Fibroblast of skin of left biceps (primary cell): ENCODE measurements around the gene UBE2G1.
A peak's percentile ranks its signal among the peaks of the same experiment; 100 is the strongest.

Experiments
- DNase-seq, 2 experiments: peaks; one replicate each; pipeline ENCODE4 v3.0.0-alpha.2; 2013; ENCODE audit warnings: low read depth in 2 of 2

The UBE2G1 gene

GRCh38 chr17:4334332-4334731, 32.1 kb downstream of the UBE2G1 start:
- no peak for DNase-seq

DNA sequence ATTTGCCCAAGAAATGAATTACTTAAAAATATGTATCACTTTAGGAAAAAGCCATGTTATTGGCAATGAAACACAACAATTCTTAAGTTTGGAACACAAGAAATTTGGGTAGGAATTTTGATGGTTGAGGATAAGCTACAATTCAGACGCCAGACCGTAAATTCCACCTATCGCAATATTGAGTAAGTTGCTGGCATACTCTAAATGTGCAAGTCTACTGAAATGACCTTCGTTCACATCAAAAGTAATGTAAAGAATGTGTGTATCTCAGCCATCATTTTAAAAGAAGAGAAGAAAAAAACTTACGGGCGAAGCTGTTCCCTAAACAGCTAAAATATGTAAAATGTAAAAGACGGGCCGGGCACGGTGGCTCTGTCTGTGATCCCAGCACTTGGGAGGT, 33.4 kb downstream of the UBE2G1 start:
- DNase-seq, result no peak

DNA sequence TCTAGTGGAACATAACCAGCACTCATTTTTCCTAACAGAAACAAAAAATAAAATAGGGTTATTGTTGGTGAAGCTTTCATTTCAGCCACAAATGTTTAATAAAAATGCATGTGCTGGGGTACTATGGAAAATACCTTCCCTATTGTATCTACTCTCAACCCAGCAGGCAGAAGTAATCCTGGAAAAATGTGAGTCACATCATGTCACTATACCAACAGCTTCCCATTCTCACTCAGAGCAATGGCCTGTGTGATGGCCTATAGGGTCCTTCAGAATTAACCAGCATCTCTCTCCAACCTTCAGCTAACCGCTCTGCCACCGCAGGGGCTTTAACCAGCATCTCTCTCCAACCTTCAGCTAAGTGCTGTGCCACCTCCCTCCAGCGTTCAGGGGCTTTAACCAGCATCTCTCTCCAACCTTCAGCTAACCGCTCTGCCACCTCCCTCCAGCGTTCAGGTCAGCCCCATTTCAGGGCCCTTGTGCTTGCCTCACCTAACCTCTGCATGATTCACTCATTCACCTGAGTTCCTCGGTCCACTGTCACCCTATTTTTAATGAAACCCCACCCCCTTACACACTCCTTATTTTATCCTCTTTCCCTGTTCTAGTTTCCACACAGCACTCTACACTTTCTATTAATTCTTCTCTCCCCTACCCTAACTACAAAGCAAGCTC, 34.0 kb downstream of the UBE2G1 start:
- DNase-seq, result no peak

GRCh38 chr17:4331614-4332013, 34.9 kb downstream of the UBE2G1 start:
- no peak for DNase-seq

DNA sequence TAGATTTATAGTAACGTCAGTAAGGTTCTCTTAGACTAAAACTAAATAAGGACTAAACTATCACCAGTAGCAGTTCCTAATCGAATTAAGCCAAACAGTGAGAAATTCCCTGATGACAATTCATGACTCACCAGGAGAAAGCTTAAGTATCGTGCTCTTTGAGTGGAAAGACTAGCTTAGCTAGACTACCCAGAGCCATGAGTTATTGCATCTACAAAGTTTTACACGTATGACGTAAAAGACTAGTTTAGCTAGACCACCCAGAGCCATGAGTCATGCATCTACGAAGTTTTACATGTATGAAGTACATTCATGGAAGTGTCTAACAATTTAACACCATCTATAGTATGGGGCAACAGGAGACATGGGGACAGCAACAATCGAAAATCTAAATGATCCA, 36.6 kb downstream of the UBE2G1 start:
- peak; percentile 88 to 90 for DNase-seq

DNA sequence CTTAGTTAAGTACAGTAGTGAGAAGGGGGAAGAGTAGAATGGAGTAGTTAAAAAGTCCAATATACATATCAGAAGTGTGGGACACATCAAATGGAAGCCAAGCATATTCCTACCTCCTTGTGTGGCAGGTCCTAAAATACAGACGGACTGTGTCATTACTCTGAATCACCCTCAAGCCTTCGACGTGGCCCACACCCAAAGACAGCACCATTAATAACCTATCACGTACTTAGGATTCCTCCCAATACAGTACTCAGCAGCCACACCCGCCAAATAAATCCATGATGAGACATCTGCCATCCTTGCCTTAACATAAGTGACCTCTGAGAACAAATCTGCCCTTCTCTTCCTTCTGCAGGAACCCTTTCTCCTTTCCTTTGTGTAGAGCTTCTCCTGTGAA, 38.9 kb downstream of the UBE2G1 start:
- no peak for DNase-seq

DNA sequence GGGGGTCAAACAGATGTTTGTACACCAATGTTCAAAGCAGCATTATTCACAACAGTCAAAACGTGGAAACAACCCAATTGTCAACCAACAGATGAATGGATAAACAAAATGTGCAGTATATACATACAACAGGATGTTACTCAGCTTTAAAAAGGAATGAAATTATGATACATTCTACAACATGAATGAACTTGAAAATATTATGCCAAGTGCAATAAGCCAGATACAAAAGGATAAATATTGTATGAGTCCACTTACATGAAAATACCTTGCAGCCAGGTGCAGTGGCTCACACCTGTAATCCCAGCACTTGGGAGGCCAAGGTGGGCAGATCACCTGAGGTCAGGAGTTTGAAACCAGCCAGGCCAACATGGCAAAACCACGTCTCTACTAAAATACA, 39.9 kb downstream of the UBE2G1 start:
- DNase-seq, result no peak

GRCh38 chr17:4326112-4326511, 40.4 kb downstream of the UBE2G1 start:
- no peak for DNase-seq

DNA sequence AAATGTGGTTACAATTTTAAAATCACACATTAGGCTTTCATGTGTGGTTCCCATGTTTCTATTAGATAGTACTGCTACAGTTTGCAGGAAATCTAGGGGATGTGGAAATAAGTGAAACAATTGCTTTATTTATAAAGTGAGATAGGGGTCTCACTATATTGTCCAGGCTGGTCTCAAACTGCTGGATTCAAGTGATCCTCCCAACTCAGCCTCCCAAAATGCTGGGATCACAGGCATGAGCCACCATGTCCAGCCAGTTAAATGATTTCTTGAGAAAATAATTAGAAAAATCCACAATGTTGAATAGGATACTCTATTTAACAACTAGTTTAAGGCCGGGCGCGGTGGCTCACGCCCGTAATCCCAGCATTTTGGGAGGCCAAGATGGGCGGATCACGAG, 42.0 kb downstream of the UBE2G1 start:
- DNase-seq, result no peak

- DNase-seq, result no peak
Measured at GRCh38 chr17:4319221-4319620, 47.3 kb downstream of the UBE2G1 start.

GRCh38 chr17:4318596-4318995, 47.9 kb downstream of the UBE2G1 start:
- DNase-seq, result no peak

- DNase-seq, result no peak
Measured at GRCh38 chr17:4318186-4318585, 48.3 kb downstream of the UBE2G1 start.

GRCh38 chr17:4317610-4318009, 48.9 kb downstream of the UBE2G1 start:
- no peak for DNase-seq

DNA sequence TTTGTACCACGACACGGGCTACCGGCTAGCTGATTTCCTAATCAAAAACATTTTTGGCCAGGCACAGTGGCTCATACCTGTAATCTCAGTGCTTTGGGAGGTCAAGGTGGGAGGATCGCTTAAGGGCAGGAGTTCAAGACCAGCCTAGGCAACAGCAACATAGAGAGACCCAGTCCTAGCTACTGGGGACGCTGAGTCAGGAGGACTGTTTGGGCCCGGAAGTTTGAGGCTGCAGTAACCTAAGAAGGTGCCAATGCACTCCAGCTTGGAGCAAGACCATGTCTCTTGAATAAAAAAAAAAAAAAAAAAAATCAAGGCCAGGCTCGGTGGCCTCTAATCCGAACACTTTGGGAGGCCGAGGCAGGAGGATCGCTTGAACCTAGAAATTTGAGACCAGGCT, 49.8 kb downstream of the UBE2G1 start:
- no peak for DNase-seq

DNA sequence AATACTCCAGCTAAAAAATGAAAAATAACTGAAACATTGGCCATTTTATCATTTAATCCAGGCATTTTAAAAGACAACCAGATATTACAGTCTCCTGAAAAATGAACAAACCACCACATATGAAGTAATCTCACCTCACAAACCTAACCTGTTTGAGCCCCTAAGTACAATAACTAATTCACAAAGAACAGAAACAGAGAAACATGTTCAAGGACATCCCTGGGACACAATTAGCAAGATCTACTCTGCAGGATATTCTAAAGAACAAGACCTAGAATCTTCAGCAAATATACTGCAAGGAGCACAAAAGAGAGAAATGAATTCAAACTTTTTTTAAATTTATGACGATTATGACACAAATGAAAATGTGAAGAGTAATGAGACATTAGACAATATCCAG, 51.9 kb downstream of the UBE2G1 start:
- no peak for DNase-seq

GRCh38 chr17:4314179-4314578, 52.3 kb downstream of the UBE2G1 start:
- DNase-seq, result no peak

DNA sequence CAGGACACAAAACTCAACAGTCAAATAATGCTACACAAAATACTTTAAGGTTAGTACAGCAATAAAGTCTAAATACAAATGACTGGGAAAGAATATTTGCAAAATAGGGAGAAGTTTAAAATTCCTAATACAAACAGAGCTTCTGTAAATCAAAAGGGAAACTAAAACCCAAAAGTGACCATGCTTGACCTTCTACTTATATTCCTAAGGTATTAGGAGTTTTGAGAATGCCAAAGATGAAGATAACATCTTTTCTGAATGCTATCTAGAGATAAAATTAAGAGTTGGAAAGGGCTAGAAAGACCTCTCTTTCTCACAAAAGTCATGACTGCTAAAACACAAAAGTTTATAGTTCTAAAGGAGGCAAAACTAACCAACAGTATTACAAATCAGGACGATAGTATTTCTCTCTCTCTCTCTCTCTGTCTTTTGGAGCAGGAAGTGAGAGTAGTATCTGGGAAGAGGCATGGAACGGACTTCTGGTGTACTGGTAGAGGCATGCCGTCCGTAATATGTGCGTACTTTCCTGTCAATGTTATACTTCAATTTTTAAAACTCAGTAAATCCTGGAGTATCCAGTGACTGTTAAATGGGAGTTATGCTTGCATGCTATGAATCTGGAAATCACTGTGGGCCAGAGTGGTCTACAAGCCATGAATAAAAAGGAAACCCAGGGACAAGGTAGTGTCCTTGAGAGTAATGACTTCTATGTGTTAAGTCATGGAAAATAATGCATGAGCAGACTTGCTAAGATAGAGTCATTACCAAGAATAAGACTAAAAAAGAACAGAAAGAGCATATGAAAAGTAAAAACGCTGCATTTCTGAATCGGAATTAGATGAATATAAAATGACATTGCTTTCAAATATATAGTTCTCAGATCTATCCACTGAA, 53.0 kb downstream of the UBE2G1 start:
- DNase-seq, result no peak

- no peak for DNase-seq
Measured at GRCh38 chr17:4310354-4311060, 56.0 kb downstream of the UBE2G1 start.

DNA sequence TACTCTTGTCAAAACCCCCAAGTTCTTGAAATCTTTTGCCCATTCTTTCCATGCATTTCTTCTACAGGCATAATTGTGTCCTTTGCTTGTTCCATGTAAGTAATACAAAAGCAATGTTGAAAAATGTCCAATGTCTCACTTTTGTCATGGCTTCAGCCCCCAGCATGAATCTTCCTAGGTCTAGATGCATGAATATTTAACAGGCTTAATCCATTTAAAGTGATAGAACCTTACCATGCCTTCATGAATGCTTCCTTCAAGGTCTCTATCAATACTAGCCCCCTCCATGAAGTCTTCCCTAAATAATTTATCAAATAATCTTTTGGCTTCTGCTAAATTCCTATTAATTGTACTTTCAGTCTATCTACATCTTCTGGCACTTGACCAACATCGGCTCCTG, 56.6 kb downstream of the UBE2G1 start:
- DNase-seq, result no peak

DNA sequence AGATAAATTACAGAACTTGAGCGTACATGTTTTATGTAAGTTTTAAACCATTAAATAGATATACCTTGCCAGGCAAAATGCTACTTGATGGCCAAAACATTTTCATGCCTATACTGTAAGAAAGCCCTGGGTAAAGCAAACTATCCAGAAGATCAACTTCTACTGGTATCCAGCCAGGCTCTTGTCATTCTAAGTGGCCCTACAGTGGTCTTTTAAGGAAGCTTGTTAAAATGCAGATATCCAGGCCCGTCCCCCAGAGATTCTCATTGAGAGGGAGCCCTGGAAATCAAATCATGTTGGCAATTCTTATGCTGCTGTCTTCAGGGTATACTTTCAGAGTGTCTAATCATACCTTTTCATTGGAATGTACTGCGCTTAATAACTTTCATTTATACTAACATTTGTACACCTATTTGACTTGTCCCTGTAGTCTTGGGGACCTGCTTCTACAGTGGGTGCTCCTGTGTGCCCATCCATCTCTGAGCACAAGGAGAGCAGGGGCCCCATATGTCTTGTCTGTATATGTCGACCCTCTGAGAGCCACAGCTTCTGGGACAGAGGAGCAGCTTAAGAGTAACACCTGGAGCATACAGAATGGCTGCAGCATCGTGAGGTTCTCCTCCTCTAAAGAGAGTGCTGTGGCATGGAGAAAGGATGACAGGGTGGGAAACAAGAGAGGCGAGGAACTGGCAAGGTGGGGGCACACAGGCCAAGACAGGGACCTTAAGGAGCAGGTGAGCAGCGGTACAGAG, 59.1 kb downstream of the UBE2G1 start:
- no peak for DNase-seq

- no peak for DNase-seq
Measured at GRCh38 chr17:4305224-4305623, 61.3 kb downstream of the UBE2G1 start.
